ENCODE results near the gene ADAM11.

DNA sequence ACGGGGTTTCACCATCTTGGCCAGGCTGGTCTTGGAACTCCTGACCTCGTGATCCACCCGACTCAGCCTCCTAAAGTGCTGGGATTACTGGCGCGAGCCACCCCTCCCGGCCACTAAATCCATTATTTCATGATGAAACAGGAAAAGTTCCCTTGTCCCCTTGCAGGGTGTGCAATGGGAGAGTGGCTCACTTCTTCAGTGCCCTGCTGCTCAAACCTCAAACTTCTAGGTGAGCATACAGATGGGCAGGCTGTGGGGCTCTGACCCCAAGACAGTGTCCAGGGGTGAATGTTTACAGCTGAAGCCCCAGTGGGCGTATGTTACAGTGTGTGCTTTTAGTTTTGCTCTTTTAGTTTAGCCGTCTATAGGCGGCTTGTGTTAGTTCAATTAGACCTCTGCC is 36.6 kb downstream of the ADAM11 start:
- TF ChIP-seq CEBPB (IDR thresholded peaks at IDR 0.05; ENCODE audit: low read depth, low read length): no peak
- TF ChIP-seq EZH2 (IDR thresholded peaks at IDR 0.05; ENCODE audit: low read depth, low read length, severe bottlenecking): no peak

Measured in H1 (cell line).